Bronchial epithelial cell (primary cell): ENCODE data around the gene MT1F. TPM values are rescaled to one million over a fixed set of nuclear protein-coding genes. Genes with fewer than 3 reads are reported as not detected.

Experiments used
- DNase-seq: peaks from one replicate; pipeline ENCODE4 v3.0.0-alpha.2; 2010; ENCODE audit warnings: low read depth
- FAIRE-seq: peaks from 2 replicates; lab custom pipeline; 2011; peaks lifted over from hg19 to GRCh38; lab: Jason Lieb, UNC
- H3K27me3 ChIP-seq: 2 replicates; pipeline ENCODE4 v1.5.1; 2011; ENCODE audit warnings: low read length; ENCODE audit not compliant: control insufficient read depth, insufficient read depth
- H3K36me3 ChIP-seq: 2 replicates; pipeline ENCODE4 v1.5.1; 2011; ENCODE audit warnings: low read length; ENCODE audit not compliant: control insufficient read depth, insufficient read depth
- H3K4me3 ChIP-seq: 2 replicates; pipeline ENCODE4 v1.5.1; 2011; ENCODE audit warnings: mild to moderate bottlenecking, low read depth, low read length, control low read depth
- total RNA-seq: library from RNA; depleted of rRNA; stranded (reverse); fragments of >200 nt; gene quantifications from 2 replicates; pipeline ENCODE4 v1.2.1, GENCODE V29; 2014
- TF ChIP-seq, protein P1 (sequence below): IDR thresholded peaks from 2 replicates; pipeline ENCODE4 v1.5.1; 2011; ENCODE audit warnings: mild to moderate bottlenecking, moderate library complexity, low read length, control low read depth, inconsistent platforms; ENCODE audit not compliant: insufficient read depth, severe bottlenecking

Gene MT1F
- total RNA-seq, 1 donor from 2014 or later = 1.6 TPM

DNA sequence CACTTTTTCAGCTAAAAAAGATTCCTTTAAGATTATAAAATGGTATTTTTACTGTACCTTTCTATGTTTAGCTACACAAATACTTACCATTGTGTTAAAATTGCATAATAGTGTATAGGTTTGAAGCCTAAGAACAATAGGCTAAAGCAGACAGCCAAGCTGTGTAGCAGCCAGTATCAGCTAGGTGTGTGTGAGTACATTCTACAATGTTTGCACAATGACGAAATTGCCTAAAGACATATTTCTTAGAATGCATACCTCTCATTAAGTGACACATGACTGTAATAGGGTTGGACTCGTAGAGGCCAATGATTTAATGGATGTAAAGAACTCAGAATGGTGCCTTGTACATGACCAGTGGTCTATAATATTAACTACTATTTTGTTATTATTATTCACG is 7.9 kb upstream of the MT1F start:
- Histone ChIP-seq H3K4me3 (no peak overlapping the region), H3K27me3 (peaks cover 16% of the 10 kb centered on the region), H3K36me3 (no peaks in the 10 kb centered on the region)
- TF ChIP-seq, protein P1, sequence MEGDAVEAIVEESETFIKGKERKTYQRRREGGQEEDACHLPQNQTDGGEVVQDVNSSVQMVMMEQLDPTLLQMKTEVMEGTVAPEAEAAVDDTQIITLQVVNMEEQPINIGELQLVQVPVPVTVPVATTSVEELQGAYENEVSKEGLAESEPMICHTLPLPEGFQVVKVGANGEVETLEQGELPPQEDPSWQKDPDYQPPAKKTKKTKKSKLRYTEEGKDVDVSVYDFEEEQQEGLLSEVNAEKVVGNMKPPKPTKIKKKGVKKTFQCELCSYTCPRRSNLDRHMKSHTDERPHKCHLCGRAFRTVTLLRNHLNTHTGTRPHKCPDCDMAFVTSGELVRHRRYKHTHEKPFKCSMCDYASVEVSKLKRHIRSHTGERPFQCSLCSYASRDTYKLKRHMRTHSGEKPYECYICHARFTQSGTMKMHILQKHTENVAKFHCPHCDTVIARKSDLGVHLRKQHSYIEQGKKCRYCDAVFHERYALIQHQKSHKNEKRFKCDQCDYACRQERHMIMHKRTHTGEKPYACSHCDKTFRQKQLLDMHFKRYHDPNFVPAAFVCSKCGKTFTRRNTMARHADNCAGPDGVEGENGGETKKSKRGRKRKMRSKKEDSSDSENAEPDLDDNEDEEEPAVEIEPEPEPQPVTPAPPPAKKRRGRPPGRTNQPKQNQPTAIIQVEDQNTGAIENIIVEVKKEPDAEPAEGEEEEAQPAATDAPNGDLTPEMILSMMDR = no peak
- no peak for FAIRE-seq
- peak; percentile 98 for DNase-seq

DNA sequence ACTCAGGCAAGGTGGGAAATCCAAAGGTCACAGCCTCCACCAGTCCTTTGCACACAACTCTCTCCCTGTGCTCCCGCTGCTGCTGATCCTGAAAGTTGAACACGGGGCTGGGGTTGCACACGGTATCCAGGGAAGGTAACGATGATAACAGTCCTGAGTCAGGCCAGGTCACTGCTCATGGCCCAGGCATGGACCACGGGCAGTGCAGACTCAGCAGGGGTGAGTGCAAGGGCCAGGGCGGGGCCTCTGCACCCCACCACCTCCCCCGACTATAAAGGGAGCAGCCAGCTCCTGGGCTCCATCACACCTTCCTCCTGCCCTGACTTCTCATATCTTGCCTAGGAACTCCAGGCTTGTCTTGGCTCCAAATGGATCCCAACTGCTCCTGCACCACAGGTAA is 6.2 kb upstream of the MT1F start, which contains the start of gene MT1B:
TSS of gene MT1B (plus strand) at position 301 of the 400 bp plus-strand sequence. CDS start at position 369, 68 bp downstream.
- H3K27me3 ChIP-seq = peaks cover 16% of the 10 kb centered on the region
- no peaks in the 10 kb centered on the region for H3K36me3 ChIP-seq
- no peak within 1 kb of the TSS for H3K4me3 ChIP-seq
- no peak for DNase-seq
- FAIRE-seq = no peak
- TF ChIP-seq, protein P1 = no peak

DNA sequence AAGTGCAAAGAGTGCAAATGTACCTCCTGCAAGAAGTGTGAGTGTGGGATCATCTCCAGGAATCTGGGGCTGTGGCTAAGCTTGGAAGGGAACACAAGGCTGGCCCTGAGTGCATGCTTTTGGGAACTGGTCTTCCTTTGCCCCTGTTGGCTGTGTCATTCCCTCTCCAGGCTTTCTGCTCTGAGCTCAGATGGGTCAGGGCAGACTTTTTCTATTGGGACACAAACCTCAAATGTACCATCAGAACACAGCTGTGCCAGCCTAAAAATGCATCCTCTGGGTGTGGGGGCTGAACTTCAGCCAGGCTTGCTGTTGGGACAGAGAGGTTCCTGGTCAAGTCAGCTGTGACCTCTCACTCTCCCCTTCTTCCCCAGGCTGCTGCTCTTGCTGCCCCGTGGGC is 5.2 kb upstream of the MT1F start:
- Histone ChIP-seq H3K36me3 (no peaks in the 10 kb centered on the region), H3K27me3 (peaks cover 16% of the 10 kb centered on the region), H3K4me3 (no peak overlapping the region)
- TF ChIP-seq, protein P1 = no peak
- FAIRE-seq (no peak), DNase-seq (no peak)

DNA sequence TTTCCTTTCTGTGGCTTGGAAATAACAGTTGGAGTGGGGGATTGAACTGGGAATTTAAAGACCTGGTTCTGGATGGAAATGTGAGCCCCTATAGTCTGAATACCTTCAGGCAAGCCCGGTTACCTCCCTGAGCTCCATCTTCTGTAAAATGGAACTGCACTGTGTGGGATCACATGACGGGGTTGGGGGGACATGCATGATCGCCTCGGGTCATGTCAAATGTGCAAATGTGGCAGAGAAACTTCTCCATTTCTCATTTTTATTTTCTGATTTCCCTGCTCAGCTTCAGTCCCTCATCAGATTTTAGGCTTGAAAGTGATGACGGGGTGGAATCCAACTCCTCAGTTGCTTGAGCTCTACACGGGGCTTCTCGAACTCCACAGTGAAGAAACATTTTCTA is 4.5 kb upstream of the MT1F start:
- DNase-seq (no peak), FAIRE-seq (no peak)
- TF ChIP-seq, protein P1 = no peak
- Histone ChIP-seq H3K36me3 (no peaks in the 10 kb centered on the region), H3K4me3 (no peak overlapping the region), H3K27me3 (peaks cover 16% of the 10 kb centered on the region)

DNA sequence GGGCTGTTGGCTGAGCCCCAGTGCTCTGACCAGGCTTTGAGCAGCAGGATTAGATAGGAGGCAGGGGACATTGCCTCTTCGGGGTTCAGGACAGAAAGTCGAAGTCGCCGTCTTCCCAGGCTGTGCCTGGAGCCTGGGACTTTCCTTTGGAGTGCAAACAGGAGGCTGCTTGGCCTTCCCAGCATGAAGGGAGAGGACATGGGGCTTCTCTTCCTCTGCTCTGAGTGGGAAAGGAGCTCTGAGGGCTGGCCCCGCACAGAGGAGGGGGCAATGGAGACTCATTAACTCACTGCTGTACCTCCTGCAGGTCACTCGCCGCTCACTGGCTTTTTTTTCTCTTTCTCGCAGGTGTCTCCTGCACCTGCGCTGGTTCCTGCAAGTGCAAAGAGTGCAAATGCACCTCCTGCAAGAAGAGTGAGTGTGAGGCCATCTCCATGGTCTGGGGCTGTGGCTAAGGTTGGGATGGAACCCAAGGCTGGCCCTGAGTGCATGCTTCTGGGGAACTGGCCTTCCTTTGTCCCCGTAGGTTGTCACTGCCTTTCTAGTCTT is 642 bp downstream of the MT1F start:
- FAIRE-seq (no peak), DNase-seq (no peak)
- no peaks in the 10 kb centered on the region for H3K27me3 ChIP-seq
- no peak overlapping the region for H3K4me3 ChIP-seq
- H3K36me3 ChIP-seq = no peaks in the 10 kb centered on the region
- TF ChIP-seq, protein P1 = no peak
